ENCODE data around the gene EAF1. TPM values are rescaled to one million over a fixed set of nuclear protein-coding genes. Genes with fewer than 3 reads are reported as not detected.

EAF1 gene
- total RNA-seq, 1 donor from 2014 or later = 24.9 TPM

GRCh38 chr3:15438983-15439382 is 11.6 kb downstream of the EAF1 start:
- no peaks in the 10 kb centered on the region for H3K27me3 Mint-ChIP-seq (ENCODE audit: low read depth)

GRCh38 chr3:15439476-15439875 is 12.1 kb downstream of the EAF1 start:
- H3K27ac Mint-ChIP-seq (ENCODE audit: unreplicated experiment) = no peak overlapping the region
- no peaks in the 10 kb centered on the region for H3K9me3 Mint-ChIP-seq
- H3K27me3 Mint-ChIP-seq (ENCODE audit: low read depth) = no peaks in the 10 kb centered on the region
- H3K4me3 Mint-ChIP-seq = no peak overlapping the region
- H3K36me3 Mint-ChIP-seq (ENCODE audit: low read depth) = peaks cover 10% of the 10 kb centered on the region
- H3K4me1 Mint-ChIP-seq = no peaks in the 10 kb centered on the region
- TF ChIP-seq CTCF (conservative IDR thresholded peaks at IDR 0.05) = no peak
- DNase-seq (ENCODE audit: low read depth, low spot score) = no peak

More at GRCh38 chr3:15438983-15439382, 11.6 kb downstream of the EAF1 start:
- no peak overlapping the region for H3K27ac Mint-ChIP-seq (ENCODE audit: unreplicated experiment)
- H3K36me3 Mint-ChIP-seq (ENCODE audit: low read depth) = peaks cover 10% of the 10 kb centered on the region
- H3K4me3 Mint-ChIP-seq = no peak overlapping the region
- TF ChIP-seq CTCF (conservative IDR thresholded peaks at IDR 0.05) = no peak
- H3K9me3 Mint-ChIP-seq = no peaks in the 10 kb centered on the region
- H3K4me1 Mint-ChIP-seq = no peaks in the 10 kb centered on the region
- DNase-seq (ENCODE audit: low read depth, low spot score) = no peak

GRCh38 chr3:15440891-15441290 is 13.5 kb downstream of the EAF1 start:
- H3K36me3 Mint-ChIP-seq (ENCODE audit: low read depth) = peaks cover 10% of the 10 kb centered on the region
- no peaks in the 10 kb centered on the region for H3K27me3 Mint-ChIP-seq (ENCODE audit: low read depth)
- H3K4me3 Mint-ChIP-seq = no peak overlapping the region
- peak overlapping the region; percentile 21 for H3K27ac Mint-ChIP-seq (ENCODE audit: unreplicated experiment)
- H3K4me1 Mint-ChIP-seq = no peaks in the 10 kb centered on the region
- no peak for DNase-seq (ENCODE audit: low read depth, low spot score)
- no peak for TF ChIP-seq CTCF (conservative IDR thresholded peaks at IDR 0.05)
- no peaks in the 10 kb centered on the region for H3K9me3 Mint-ChIP-seq

GRCh38 chr3:15443826-15444524 is 16.6 kb downstream of the EAF1 start:
- Mint-ChIP-seq H3K4me1 (no peaks in the 10 kb centered on the region), H3K27ac (ENCODE audit: unreplicated experiment) (no peak overlapping the region), H3K36me3 (ENCODE audit: low read depth) (peaks cover 10% of the 10 kb centered on the region), H3K4me3 (no peak overlapping the region), H3K27me3 (ENCODE audit: low read depth) (no peaks in the 10 kb centered on the region), H3K9me3 (no peaks in the 10 kb centered on the region)
- DNase-seq (ENCODE audit: low read depth, low spot score) = no peak
- no peak for TF ChIP-seq CTCF (conservative IDR thresholded peaks at IDR 0.05)

- Mint-ChIP-seq H3K27ac (ENCODE audit: unreplicated experiment) (no peak overlapping the region), H3K4me1 (no peaks in the 10 kb centered on the region), H3K9me3 (no peaks in the 10 kb centered on the region), H3K4me3 (no peak overlapping the region), H3K27me3 (ENCODE audit: low read depth) (no peaks in the 10 kb centered on the region), H3K36me3 (ENCODE audit: low read depth) (peaks cover 2% of the 10 kb centered on the region)
- TF ChIP-seq CTCF (conservative IDR thresholded peaks at IDR 0.05) = no peak
- DNase-seq (ENCODE audit: low read depth, low spot score) = no peak
Observed at GRCh38 chr3:15449489-15450224, 22.3 kb downstream of the EAF1 start.
